HG02678 (cell line): ENCODE data around the gene PTMA.
"Not testable (repeated sequence)": the region's sequence is repeated elsewhere in the genome, so short reads cannot be mapped to it uniquely, and the experiment has no call there.

ENCODE experiments used
- ATAC-seq: cut with Tn5 transposase; IDR thresholded peaks from one replicate; pipeline ENCODE4 v1.9.1; 2021; ENCODE audit warnings: mild to moderate bottlenecking, moderate library complexity; ENCODE audit not compliant: unreplicated experiment

PTMA gene

GRCh38 chr2:231707927-231708772 lies at the start of gene PTMA:
Gene PTMA, plus strand, starts transcription at chr2:231708525. Its CDS starts 182 bp downstream, at chr2:231708707.
- peak; percentile 57 for ATAC-seq

- ATAC-seq: not testable (repeated sequence)
Observed at GRCh38 chr2:231660073-231660472, 48.3 kb upstream of the PTMA start.

GRCh38 chr2:231660860-231661259 lies 47.5 kb upstream of the PTMA start:
- no peak for ATAC-seq

GRCh38 chr2:231661422-231662027 lies 46.8 kb upstream of the PTMA start:
- no peak for ATAC-seq

- peak; percentile 71 for ATAC-seq
Observed at GRCh38 chr2:231662028-231662810, 46.1 kb upstream of the PTMA start.

- ATAC-seq: no peak
Observed at GRCh38 chr2:231662811-231663457, 45.4 kb upstream of the PTMA start.

GRCh38 chr2:231663458-231664212 lies 44.7 kb upstream of the PTMA start:
- no peak for ATAC-seq

GRCh38 chr2:231664727-231665126 lies 43.6 kb upstream of the PTMA start:
- ATAC-seq: no peak

GRCh38 chr2:231665245-231666170 lies 42.8 kb upstream of the PTMA start:
- no peak for ATAC-seq

GRCh38 chr2:231666171-231667095 lies 41.9 kb upstream of the PTMA start:
- ATAC-seq: peak; percentile 52

GRCh38 chr2:231667096-231667427 lies 41.3 kb upstream of the PTMA start:
- no peak for ATAC-seq

GRCh38 chr2:231667496-231667895 lies 40.8 kb upstream of the PTMA start:
- no peak for ATAC-seq

GRCh38 chr2:231668981-231669380 lies 39.3 kb upstream of the PTMA start:
- no peak for ATAC-seq

GRCh38 chr2:231671270-231672050 lies 36.9 kb upstream of the PTMA start:
- peak; percentile 49 for ATAC-seq

GRCh38 chr2:231672617-231673347 lies 35.5 kb upstream of the PTMA start:
- ATAC-seq: peak; percentile 54

GRCh38 chr2:231673348-231673770 lies 35.0 kb upstream of the PTMA start:
- no peak for ATAC-seq
